H1 (cell line): ENCODE results near the gene CREG2. TPM values are rescaled to one million over a fixed set of nuclear protein-coding genes. Genes with fewer than 3 reads are reported as not detected.

Experiments
- KDM1A ChIP-seq: fragments of 200-600, 300-600 bp; sonication (generic); IDR thresholded peaks from 2 replicates; pipeline ENCODE4 v1.7.1; 2016; ENCODE audit warnings: mild to moderate bottlenecking, low read length, borderline replicate concordance
- polyA plus RNA-seq, 7 experiments: library from polyadenylated mRNA; depleted of rRNA in 3 of 7; stranded (reverse) in 5 of 7; unstranded in 2 of 7; fragments of >200 nt in 5 of 7; fragments of 200-250 nt in 2 of 7; gene quantifications; 1 replicate in 5 of 7; 2 replicates in 1 of 7; 4 replicates in 1 of 7; pipeline versions ENCODE4 v1.2.1 to v1.2.3, GENCODE V29; 2011 to 2013; ENCODE audit warnings: missing spikeins in 2 of 7, mixed read lengths in 2 of 7
- total RNA-seq: library from RNA; stranded (reverse); fragmentation: NEBNext Ultra II Directional; extraction: Animal tissue kit (Norgen Biotek cat#: 25700); gene quantifications from 2 replicates; pipeline ENCODE4 v1.2.1, GENCODE V29; 2021
- TF ChIP-seq, protein P1 (sequence below): fragments of 300-600 bp; sonication (generic); IDR thresholded peaks from 2 replicates; pipeline ENCODE4 v1.7.1; 2012; ENCODE audit warnings: low read length, moderate library complexity, mild to moderate bottlenecking, inconsistent platforms; ENCODE audit not compliant: insufficient replicate concordance

CREG2 gene
- total and polyA plus RNA-seq, 2 of the 8 experiments (the other 6 are each of a cell fraction or from before 2014, with no cell fraction given) = 2.0 to 2.2 TPM

DNA sequence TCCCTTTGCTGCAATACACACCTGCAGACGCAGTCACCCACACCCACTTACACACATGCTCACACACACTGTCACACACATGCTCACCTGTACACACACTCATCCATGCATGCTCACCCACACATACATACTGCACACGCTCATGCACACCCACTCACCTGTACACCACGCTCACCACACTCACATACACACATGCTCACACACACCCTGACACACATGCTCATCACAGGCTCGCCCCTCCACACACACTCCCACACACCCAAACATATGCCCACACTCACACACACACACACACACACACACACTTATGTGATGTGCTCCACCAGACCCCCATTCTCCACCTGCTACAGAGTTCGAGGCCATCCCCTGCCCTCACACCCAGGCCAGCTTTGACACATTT is 22.8 kb upstream of the CREG2 start (continued):
- TF ChIP-seq, protein P1, sequence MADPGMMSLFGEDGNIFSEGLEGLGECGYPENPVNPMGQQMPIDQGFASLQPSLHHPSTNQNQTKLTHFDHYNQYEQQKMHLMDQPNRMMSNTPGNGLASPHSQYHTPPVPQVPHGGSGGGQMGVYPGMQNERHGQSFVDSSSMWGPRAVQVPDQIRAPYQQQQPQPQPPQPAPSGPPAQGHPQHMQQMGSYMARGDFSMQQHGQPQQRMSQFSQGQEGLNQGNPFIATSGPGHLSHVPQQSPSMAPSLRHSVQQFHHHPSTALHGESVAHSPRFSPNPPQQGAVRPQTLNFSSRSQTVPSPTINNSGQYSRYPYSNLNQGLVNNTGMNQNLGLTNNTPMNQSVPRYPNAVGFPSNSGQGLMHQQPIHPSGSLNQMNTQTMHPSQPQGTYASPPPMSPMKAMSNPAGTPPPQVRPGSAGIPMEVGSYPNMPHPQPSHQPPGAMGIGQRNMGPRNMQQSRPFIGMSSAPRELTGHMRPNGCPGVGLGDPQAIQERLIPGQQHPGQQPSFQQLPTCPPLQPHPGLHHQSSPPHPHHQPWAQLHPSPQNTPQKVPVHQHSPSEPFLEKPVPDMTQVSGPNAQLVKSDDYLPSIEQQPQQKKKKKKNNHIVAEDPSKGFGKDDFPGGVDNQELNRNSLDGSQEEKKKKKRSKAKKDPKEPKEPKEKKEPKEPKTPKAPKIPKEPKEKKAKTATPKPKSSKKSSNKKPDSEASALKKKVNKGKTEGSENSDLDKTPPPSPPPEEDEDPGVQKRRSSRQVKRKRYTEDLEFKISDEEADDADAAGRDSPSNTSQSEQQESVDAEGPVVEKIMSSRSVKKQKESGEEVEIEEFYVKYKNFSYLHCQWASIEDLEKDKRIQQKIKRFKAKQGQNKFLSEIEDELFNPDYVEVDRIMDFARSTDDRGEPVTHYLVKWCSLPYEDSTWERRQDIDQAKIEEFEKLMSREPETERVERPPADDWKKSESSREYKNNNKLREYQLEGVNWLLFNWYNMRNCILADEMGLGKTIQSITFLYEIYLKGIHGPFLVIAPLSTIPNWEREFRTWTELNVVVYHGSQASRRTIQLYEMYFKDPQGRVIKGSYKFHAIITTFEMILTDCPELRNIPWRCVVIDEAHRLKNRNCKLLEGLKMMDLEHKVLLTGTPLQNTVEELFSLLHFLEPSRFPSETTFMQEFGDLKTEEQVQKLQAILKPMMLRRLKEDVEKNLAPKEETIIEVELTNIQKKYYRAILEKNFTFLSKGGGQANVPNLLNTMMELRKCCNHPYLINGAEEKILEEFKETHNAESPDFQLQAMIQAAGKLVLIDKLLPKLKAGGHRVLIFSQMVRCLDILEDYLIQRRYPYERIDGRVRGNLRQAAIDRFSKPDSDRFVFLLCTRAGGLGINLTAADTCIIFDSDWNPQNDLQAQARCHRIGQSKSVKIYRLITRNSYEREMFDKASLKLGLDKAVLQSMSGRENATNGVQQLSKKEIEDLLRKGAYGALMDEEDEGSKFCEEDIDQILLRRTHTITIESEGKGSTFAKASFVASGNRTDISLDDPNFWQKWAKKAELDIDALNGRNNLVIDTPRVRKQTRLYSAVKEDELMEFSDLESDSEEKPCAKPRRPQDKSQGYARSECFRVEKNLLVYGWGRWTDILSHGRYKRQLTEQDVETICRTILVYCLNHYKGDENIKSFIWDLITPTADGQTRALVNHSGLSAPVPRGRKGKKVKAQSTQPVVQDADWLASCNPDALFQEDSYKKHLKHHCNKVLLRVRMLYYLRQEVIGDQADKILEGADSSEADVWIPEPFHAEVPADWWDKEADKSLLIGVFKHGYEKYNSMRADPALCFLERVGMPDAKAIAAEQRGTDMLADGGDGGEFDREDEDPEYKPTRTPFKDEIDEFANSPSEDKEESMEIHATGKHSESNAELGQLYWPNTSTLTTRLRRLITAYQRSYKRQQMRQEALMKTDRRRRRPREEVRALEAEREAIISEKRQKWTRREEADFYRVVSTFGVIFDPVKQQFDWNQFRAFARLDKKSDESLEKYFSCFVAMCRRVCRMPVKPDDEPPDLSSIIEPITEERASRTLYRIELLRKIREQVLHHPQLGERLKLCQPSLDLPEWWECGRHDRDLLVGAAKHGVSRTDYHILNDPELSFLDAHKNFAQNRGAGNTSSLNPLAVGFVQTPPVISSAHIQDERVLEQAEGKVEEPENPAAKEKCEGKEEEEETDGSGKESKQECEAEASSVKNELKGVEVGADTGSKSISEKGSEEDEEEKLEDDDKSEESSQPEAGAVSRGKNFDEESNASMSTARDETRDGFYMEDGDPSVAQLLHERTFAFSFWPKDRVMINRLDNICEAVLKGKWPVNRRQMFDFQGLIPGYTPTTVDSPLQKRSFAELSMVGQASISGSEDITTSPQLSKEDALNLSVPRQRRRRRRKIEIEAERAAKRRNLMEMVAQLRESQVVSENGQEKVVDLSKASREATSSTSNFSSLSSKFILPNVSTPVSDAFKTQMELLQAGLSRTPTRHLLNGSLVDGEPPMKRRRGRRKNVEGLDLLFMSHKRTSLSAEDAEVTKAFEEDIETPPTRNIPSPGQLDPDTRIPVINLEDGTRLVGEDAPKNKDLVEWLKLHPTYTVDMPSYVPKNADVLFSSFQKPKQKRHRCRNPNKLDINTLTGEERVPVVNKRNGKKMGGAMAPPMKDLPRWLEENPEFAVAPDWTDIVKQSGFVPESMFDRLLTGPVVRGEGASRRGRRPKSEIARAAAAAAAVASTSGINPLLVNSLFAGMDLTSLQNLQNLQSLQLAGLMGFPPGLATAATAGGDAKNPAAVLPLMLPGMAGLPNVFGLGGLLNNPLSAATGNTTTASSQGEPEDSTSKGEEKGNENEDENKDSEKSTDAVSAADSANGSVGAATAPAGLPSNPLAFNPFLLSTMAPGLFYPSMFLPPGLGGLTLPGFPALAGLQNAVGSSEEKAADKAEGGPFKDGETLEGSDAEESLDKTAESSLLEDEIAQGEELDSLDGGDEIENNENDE = no peak
- TF ChIP-seq KDM1A = no peak
